Lung (tissue), 12 donors: ENCODE data around the gene LRRC4B. TPM values are rescaled to one million over a fixed set of nuclear protein-coding genes. Genes with fewer than 3 reads are reported as not detected.

Source experiments
- ATAC-seq: fragments of 200-7000 bp; cut with Tn5 transposase; one replicate; pipeline ENCODE4 v1.9.1; 2020; ENCODE audit warnings: moderate number of reproducible peaks; ENCODE audit not compliant: insufficient read depth, low FRiP score
- DNase-seq, 3 donors: peaks; one replicate each; pipeline ENCODE4 v3.0.0-alpha.2; 2013 to 2017
- H3K27ac ChIP-seq, 2 donors: one replicate each; pipeline ENCODE4 v1.5.1; 2013; ENCODE audit warnings: mild to moderate bottlenecking in 2 of 2, moderate library complexity in 2 of 2, control low read depth in 1 of 2, inconsistent platforms in 1 of 2, low read depth in 1 of 2, low read length in 1 of 2
- H3K27me3 ChIP-seq, 3 donors: one replicate each; pipeline ENCODE4 v1.5.1; 2013; ENCODE audit warnings: low read length in 2 of 3; ENCODE audit not compliant: control insufficient read depth in 3 of 3, insufficient read depth in 3 of 3
- H3K36me3 ChIP-seq, 4 donors: one replicate each; pipeline ENCODE4 v1.5.1; 2013; ENCODE audit warnings: low read length in 4 of 4, mild to moderate bottlenecking in 1 of 4, moderate library complexity in 1 of 4; ENCODE audit not compliant: control insufficient read depth in 4 of 4, insufficient read depth in 4 of 4
- H3K4me1 ChIP-seq, 5 donors: one replicate each; pipeline ENCODE4 v1.5.1; 2013; ENCODE audit warnings: low read length in 5 of 5, mild to moderate bottlenecking in 2 of 5, moderate library complexity in 1 of 5; ENCODE audit not compliant: control insufficient read depth in 5 of 5, insufficient read depth in 5 of 5
- H3K4me3 ChIP-seq: one replicate; pipeline ENCODE4 v1.5.1; 2013; ENCODE audit warnings: mild to moderate bottlenecking, control low read depth, moderate library complexity
- H3K9ac ChIP-seq, 2 donors: one replicate each; pipeline ENCODE4 v1.5.1; 2013; ENCODE audit warnings: low read length in 2 of 2, control low read depth in 1 of 2; ENCODE audit not compliant: insufficient read depth in 1 of 2
- H3K9me3 ChIP-seq, 4 donors: one replicate each; pipeline ENCODE4 v1.5.1; 2013; ENCODE audit warnings: low read length in 3 of 4, mild to moderate bottlenecking in 1 of 4, moderate library complexity in 1 of 4; ENCODE audit not compliant: control insufficient read depth in 4 of 4, insufficient read depth in 3 of 4
- CTCF ChIP-seq: IDR thresholded peaks from 2 replicates; pipeline ENCODE4 v1.5.1; 2012; ENCODE audit warnings: mild to moderate bottlenecking; ENCODE audit errors: control extremely low read depth, extremely low read depth
- WGBS, 2 donors: extraction: QIAGEN DNeasy Blood & Tissue Kit; methylation state at CpG; one replicate each; pipeline ENCODE4 v1.1.7; 2013; 5-methylcytosine and 5-hydroxymethylcytosine counted together
- polyA plus RNA-seq, 2 donors: library from polyadenylated mRNA; stranded (reverse); fragments of 200-250 nt; gene quantifications; one replicate each; pipeline ENCODE4 v1.2.1, GENCODE V29; 2013
- total RNA-seq, 2 donors: library from RNA; depleted of rRNA in 1 of 2; stranded (reverse); fragments of >200 nt in 1 of 2; gene quantifications; one replicate each; pipeline ENCODE4 v1.2.1, GENCODE V29; 2014 to 2021
- donor health status: control.
- donor health status: control.
- donor health status: Bipolar disorder and iron deficiency.
- donor health status: healthy.
- donor health status: DM: yes; HTN: yes; CAD: no.

LRRC4B gene
- total and polyA plus RNA-seq, 4 donors: 1.7 to 10.8 (median 2.7) TPM

- no peak for ATAC-seq
- Histone ChIP-seq H3K4me1 (peaks cover 0 to 3% (median 0%) of the 10 kb centered on the region in 5 donors), H3K9ac (no peak overlapping the region), H3K27ac (no peak overlapping the region), H3K4me3 (no peak overlapping the region), H3K36me3 (no peaks in the 10 kb centered on the region), H3K27me3 (peaks cover 3 to 43% (median 4%) of the 10 kb centered on the region in 3 donors), H3K9me3 (peaks cover 0 to 5% (median 0%) of the 10 kb centered on the region in 4 donors)
- 3 to 6% methylated on average over 27 to 36 of the region's 36 CpGs for WGBS, 2 donors
- TF ChIP-seq CTCF: no peak
- peak; percentile 27 to 48 (median 42) for DNase-seq
Measured at GRCh38 chr19:50565984-50566903, 2.0 kb downstream of the LRRC4B start.

- no peak overlapping the region for H3K9ac ChIP-seq
- H3K9me3 ChIP-seq: peaks cover 0 to 5% (median 0%) of the 10 kb centered on the region in 4 donors
- peaks cover 0 to 3% (median 0%) of the 10 kb centered on the region in 5 donors for H3K4me1 ChIP-seq
- WGBS, 2 donors: 48 to 52% methylated on average over 21 of the region's 22 CpGs
- no peak for DNase-seq
- no peak overlapping the region for H3K27ac ChIP-seq
- no peak for ATAC-seq
- peaks cover 3 to 43% (median 4%) of the 10 kb centered on the region in 3 donors for H3K27me3 ChIP-seq
- H3K36me3 ChIP-seq: no peaks in the 10 kb centered on the region
- TF ChIP-seq CTCF: no peak
- no peak overlapping the region for H3K4me3 ChIP-seq
Measured at GRCh38 chr19:50564229-50565105, 3.8 kb downstream of the LRRC4B start.

- 52 to 56% methylated on average over 6 of the region's 6 CpGs for WGBS, 2 donors
- no peak for TF ChIP-seq CTCF
- no peak overlapping the region for H3K4me3 ChIP-seq
- peaks cover 0 to 3% (median 0%) of the 10 kb centered on the region in 5 donors for H3K4me1 ChIP-seq
- H3K27me3 ChIP-seq: peaks cover 3 to 42% (median 4%) of the 10 kb centered on the region in 3 donors
- DNase-seq (no peak), ATAC-seq (no peak)
- H3K27ac ChIP-seq: no peak overlapping the region
- peaks cover 0 to 5% (median 0%) of the 10 kb centered on the region in 4 donors for H3K9me3 ChIP-seq
- H3K36me3 ChIP-seq: no peaks in the 10 kb centered on the region
- no peak overlapping the region for H3K9ac ChIP-seq
Measured at GRCh38 chr19:50563597-50563996, 4.6 kb downstream of the LRRC4B start.
